AG04450 (cell line): Measurements from ENCODE around the gene SULF2. TPM values are rescaled to one million over a fixed set of nuclear protein-coding genes. Genes with fewer than 3 reads are reported as not detected.

Source experiments
- CTCF ChIA-PET: fragments of 300-600, 350-600 bp; formaldehyde crosslinking; extraction: SDS; loops from one replicate; lab custom pipeline; 2022; ENCODE audit warnings: antibody characterized with exemption, inconsistent platforms; lab: Charles Lee
- POLR2A ChIA-PET: fragments of 350-600 bp; formaldehyde crosslinking; extraction: SDS; loops from one replicate; lab custom pipeline; 2021; ENCODE audit warnings: antibody characterized with exemption, inconsistent platforms; lab: Yijun Ruan, JAX
- DNase-seq: peaks from one replicate; pipeline ENCODE4 v3.0.0-alpha.2; 2011; ENCODE audit warnings: low read depth, low spot score
- H3K27ac ChIP-seq: one replicate; pipeline ENCODE4 v1.5.1; 2012; ENCODE audit warnings: low read depth, low read length, control low read depth
- H3K27me3 ChIP-seq: one replicate; pipeline ENCODE4 v1.6.0; 2012; ENCODE audit warnings: low read length; ENCODE audit not compliant: control insufficient read depth, insufficient read depth
- H3K4me3 ChIP-seq: 2 replicates; pipeline ENCODE4 v1.5.1; 2011; ENCODE audit warnings: mild to moderate bottlenecking, low read depth, low read length, control low read depth
- H3K9me3 ChIP-seq: 2 replicates; pipeline ENCODE4 v1.5.1; 2012; ENCODE audit warnings: low read length; ENCODE audit not compliant: control insufficient read depth, insufficient read depth
- CTCF ChIP-seq: IDR thresholded peaks from 2 replicates; pipeline ENCODE4 v1.5.1; 2011; ENCODE audit warnings: low read depth, low read length, control low read depth, inconsistent platforms
- polyA plus RNA-seq: library from polyadenylated mRNA; depleted of rRNA; stranded (reverse); fragments of >200 nt; gene quantifications from 2 replicates; pipeline ENCODE4 v1.2.3, GENCODE V29; 2011

Gene SULF2
- polyA plus RNA-seq, 1 experiment: 0.73 TPM

DNA sequence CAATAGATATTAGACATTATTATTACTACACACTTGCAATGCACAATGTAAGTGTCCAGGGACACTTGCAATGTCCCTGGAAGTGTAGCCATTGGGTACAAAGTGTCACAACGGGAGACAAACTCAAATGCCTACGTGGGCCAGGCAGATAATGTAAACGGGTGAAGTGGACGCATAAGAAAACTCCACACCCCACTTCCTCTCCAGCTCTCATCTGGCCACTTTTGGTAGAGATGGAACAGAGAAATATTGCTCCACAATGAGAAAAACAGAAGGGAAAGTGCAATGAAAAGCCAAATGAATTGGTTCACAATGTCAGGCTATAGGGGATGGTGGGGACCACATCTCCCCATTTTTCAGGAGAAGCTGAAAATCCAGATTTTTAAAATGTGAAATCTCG, 9.4 kb downstream of the SULF2 start:
- H3K27ac ChIP-seq: no peak overlapping the region
- no peak overlapping the region for H3K4me3 ChIP-seq
- H3K27me3 ChIP-seq: peaks cover 11% of the 10 kb centered on the region
- POLR2A ChIA-PET: no interaction called here
- peaks cover 1% of the 10 kb centered on the region for H3K9me3 ChIP-seq
- DNase-seq: no peak
- CTCF ChIA-PET: no interaction called here
- TF ChIP-seq CTCF: no peak

GRCh38 chr20:47775039-47775438, 10.2 kb downstream of the SULF2 start:
- ChIA-PET CTCF (no interaction called here), POLR2A (no interaction called here)
- TF ChIP-seq CTCF: no peak
- no peak overlapping the region for H3K27ac ChIP-seq
- peaks cover 11% of the 10 kb centered on the region for H3K27me3 ChIP-seq
- DNase-seq: no peak
- no peak overlapping the region for H3K4me3 ChIP-seq
- peaks cover 6% of the 10 kb centered on the region for H3K9me3 ChIP-seq

- ChIA-PET POLR2A (no interaction called here), CTCF (no interaction called here)
- Histone ChIP-seq H3K27ac (no peak overlapping the region), H3K4me3 (no peak overlapping the region), H3K9me3 (peaks cover 10% of the 10 kb centered on the region), H3K27me3 (peaks cover 11% of the 10 kb centered on the region)
- no peak for DNase-seq
- TF ChIP-seq CTCF: no peak
These were observed 11.0 kb downstream of the SULF2 start for GRCh38 chr20:47774131-47774777.

DNA sequence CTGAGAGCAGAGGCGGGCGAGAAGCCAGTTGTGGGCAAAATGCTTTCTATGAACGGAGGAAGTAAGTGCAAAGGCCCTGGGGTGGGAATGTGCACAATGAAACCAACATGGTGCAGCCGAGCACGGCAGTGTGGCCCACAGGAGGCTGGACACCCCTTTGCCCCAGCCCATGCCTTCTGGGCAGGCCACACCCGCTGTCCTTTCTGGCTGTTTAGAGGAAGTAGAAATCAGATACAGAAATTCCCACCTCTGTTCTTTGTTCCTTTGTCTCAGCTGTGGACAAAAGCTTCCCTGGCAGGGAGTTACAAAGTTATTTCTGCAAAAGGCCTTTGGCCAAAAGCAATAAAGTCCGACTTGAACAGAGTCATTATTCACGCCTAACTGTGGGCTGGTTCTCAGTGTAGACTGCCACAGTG, 11.9 kb downstream of the SULF2 start:
- CTCF ChIA-PET: no interaction called here
- no peak for DNase-seq

DNA sequence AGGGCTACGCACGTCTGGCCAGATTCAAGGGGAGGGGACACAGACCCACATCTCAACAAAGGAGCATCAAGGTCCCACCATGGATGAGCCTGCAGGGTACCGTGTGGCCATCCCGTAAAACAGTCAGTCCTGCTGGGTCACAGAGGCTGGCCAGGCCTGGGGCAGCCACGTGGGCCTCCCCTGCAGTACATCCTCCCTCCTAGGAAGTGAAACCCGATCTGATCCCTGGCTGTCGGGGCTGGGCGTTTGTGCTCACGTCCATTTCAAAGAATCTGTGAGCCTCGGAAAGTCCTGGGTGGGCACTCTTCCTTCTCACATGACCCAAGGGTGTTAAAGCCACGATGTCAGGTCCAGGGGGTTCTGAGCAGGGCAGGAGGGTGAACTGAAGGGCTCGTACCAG, 14.3 kb downstream of the SULF2 start:
- Histone ChIP-seq H3K9me3 (peaks cover 10% of the 10 kb centered on the region), H3K27me3 (peaks cover 11% of the 10 kb centered on the region), H3K27ac (no peak overlapping the region), H3K4me3 (no peak overlapping the region)
- TF ChIP-seq CTCF: no peak
- ChIA-PET CTCF (interaction anchor here (0.7 kb wide), 1 partner anchor 26 kb away, joined by 4 read pairs; no protein-coding TSS in a partner anchor), POLR2A (no interaction called here)
- DNase-seq: no peak

More for the DNA sequence above, 11.9 kb downstream of the SULF2 start:
- H3K4me3 ChIP-seq: no peak overlapping the region
- POLR2A ChIA-PET: no interaction called here
- H3K27ac ChIP-seq: no peak overlapping the region
- H3K27me3 ChIP-seq: peaks cover 11% of the 10 kb centered on the region
- H3K9me3 ChIP-seq: peaks cover 10% of the 10 kb centered on the region
- TF ChIP-seq CTCF: no peak
